Prostate gland (tissue), 2 donors: Measurements from ENCODE around the gene MAN2B2. TPM values are rescaled to one million over a fixed set of nuclear protein-coding genes. Genes with fewer than 3 reads are reported as not detected.

ENCODE experiments used
- DNase-seq: peaks from one replicate; pipeline ENCODE4 v3.0.0-alpha.2; 2019; ENCODE audit warnings: low spot score
- H3K27ac ChIP-seq, 2 donors: fragments of 200-600 bp; sonication (generic); 2 replicates each; pipeline ENCODE4 v1.5.1; 2017 to 2019
- H3K27me3 ChIP-seq: fragments of 200-600 bp; sonication (generic); replicated peaks from 2 replicates; pipeline ENCODE4 v1.5.1; 2019; ENCODE audit not compliant: insufficient read depth
- H3K36me3 ChIP-seq, 2 donors: fragments of 200-600 bp; sonication (generic); 1 replicate in 1 of 2; 2 replicates in 1 of 2; pipeline versions ENCODE4 v1.5.1 to v1.8.1; 2017 to 2019
- H3K4me1 ChIP-seq: fragments of 200-600 bp; sonication (generic); replicated peaks from 2 replicates; pipeline ENCODE4 v1.5.1; 2019
- H3K4me3 ChIP-seq, 2 donors: fragments of 200-600 bp; sonication (generic); 2 replicates each; pipeline ENCODE4 v1.5.1; 2017 to 2019
- H3K9me3 ChIP-seq: fragments of 200-600 bp; sonication (generic); 2 replicates; pipeline ENCODE4 v1.5.1; 2017
- CTCF ChIP-seq, 4 experiments: fragments of 200-600 bp in 2 of 4; fragments of 450-650 bp in 2 of 4; sonication (generic) in 2 of 4; IDR thresholded peaks; 1 replicate in 3 of 4; 2 replicates in 1 of 4; pipeline ENCODE4 v1.5.1; 2016 to 2019; ENCODE audit warnings: antibody characterized with exemption in 4 of 4, mild to moderate bottlenecking in 2 of 4, moderate library complexity in 2 of 4
- POLR2A ChIP-seq: fragments of 450-650 bp; IDR thresholded peaks from one replicate; pipeline ENCODE4 v1.6.1; 2016; ENCODE audit warnings: antibody characterized with exemption, mild to moderate bottlenecking
- POLR2AphosphoS5 ChIP-seq: sonication (generic); formaldehyde crosslinking; IDR thresholded peaks from one replicate; pipeline ENCODE4 v1.6.1; 2017; ENCODE audit warnings: antibody characterized with exemption
- WGBS: methylation state at CpG from one replicate; pipeline ENCODE4 v1.1.5; 2018; 5-methylcytosine and 5-hydroxymethylcytosine counted together
- intact Hi-C: fragments of 100-400 bp; cut with DNase I; formaldehyde crosslinking; loops from one replicate; pipeline ENCODE4 v1.14.2; 2022
- total RNA-seq, 2 donors: library from RNA; depleted of rRNA; stranded (reverse); fragments of >200 nt; gene quantifications; one replicate each; pipeline ENCODE4 v1.1.0, GENCODE V29; 2016

Gene MAN2B2
- total RNA-seq, 2 donors from 2014 or later, result 52.7 to 69.5 TPM

- no peak overlapping the region for H3K27ac ChIP-seq
- no peaks in the 10 kb centered on the region for H3K4me1 ChIP-seq
- WGBS, result 59% methylated on average over 16 of the region's 16 CpGs
- no peak overlapping the region for H3K4me3 ChIP-seq
- TF ChIP-seq POLR2A (no peak), CTCF (IDR thresholded peaks at IDR 0.05) (no peak), POLR2AphosphoS5 (no peak)
- H3K9me3 ChIP-seq, result no peaks in the 10 kb centered on the region
- H3K36me3 ChIP-seq, result peaks cover 0 to 9% of the 10 kb centered on the region in 2 donors
- H3K27me3 ChIP-seq, result no peaks in the 10 kb centered on the region
- intact Hi-C loops, result no loop called here
- DNase-seq, result no peak
These were observed 21.0 kb downstream of the MAN2B2 start for GRCh38 chr4:6595897-6596537.

GRCh38 chr4:6596948-6597347, 22.0 kb downstream of the MAN2B2 start:
- H3K9me3 ChIP-seq, result no peaks in the 10 kb centered on the region
- TF ChIP-seq POLR2AphosphoS5, result no peak
- no peak for TF ChIP-seq POLR2A
- no peak for TF ChIP-seq CTCF (IDR thresholded peaks at IDR 0.05)
- no peaks in the 10 kb centered on the region for H3K27me3 ChIP-seq
- WGBS, result 93% methylated on average over 17 of the region's 17 CpGs
- intact Hi-C loops, result no loop called here
- H3K4me1 ChIP-seq, result no peaks in the 10 kb centered on the region
- no peak overlapping the region for H3K4me3 ChIP-seq
- peaks cover 0 to 5% of the 10 kb centered on the region in 2 donors for H3K36me3 ChIP-seq
- H3K27ac ChIP-seq, result no peak overlapping the region
- no peak for DNase-seq

GRCh38 chr4:6598127-6598526, 23.1 kb downstream of the MAN2B2 start:
- Histone ChIP-seq H3K36me3 (peaks cover 0 to 5% of the 10 kb centered on the region in 2 donors), H3K9me3 (no peaks in the 10 kb centered on the region), H3K4me1 (no peaks in the 10 kb centered on the region), H3K27ac (no peak overlapping the region), H3K4me3 (no peak overlapping the region), H3K27me3 (no peaks in the 10 kb centered on the region)
- 88% methylated on average over 8 of the region's 10 CpGs for whole genome bisulfite sequencing
- no peak for DNase-seq
- TF ChIP-seq POLR2A (no peak), CTCF (IDR thresholded peaks at IDR 0.05) (no peak), POLR2AphosphoS5 (no peak)
- intact Hi-C loops, result no loop called here

GRCh38 chr4:6598641-6599040, 23.7 kb downstream of the MAN2B2 start:
- Histone ChIP-seq H3K4me3 (no peak overlapping the region), H3K36me3 (peaks cover 0 to 5% of the 10 kb centered on the region in 2 donors), H3K27me3 (no peaks in the 10 kb centered on the region), H3K4me1 (no peaks in the 10 kb centered on the region), H3K27ac (no peak overlapping the region), H3K9me3 (no peaks in the 10 kb centered on the region)
- DNase-seq, result no peak
- no peak for TF ChIP-seq POLR2A
- TF ChIP-seq CTCF (IDR thresholded peaks at IDR 0.05), result no peak
- no peak for TF ChIP-seq POLR2AphosphoS5
- WGBS, result 84% methylated on average over 13 of the region's 13 CpGs
- intact Hi-C loops, result no loop called here

- Histone ChIP-seq H3K4me3 (no peak overlapping the region), H3K36me3 (peaks cover 6 to 12% of the 10 kb centered on the region in 2 donors), H3K9me3 (no peaks in the 10 kb centered on the region), H3K4me1 (no peaks in the 10 kb centered on the region), H3K27me3 (no peaks in the 10 kb centered on the region), H3K27ac (no peak overlapping the region)
- TF ChIP-seq POLR2AphosphoS5, result no peak
- 89% methylated on average over 10 of the region's 10 CpGs for WGBS
- intact Hi-C loops, result no loop called here
- DNase-seq, result no peak
These were observed 26.8 kb downstream of the MAN2B2 start for GRCh38 chr4:6601661-6602250.
